ENCODE data around the gene GASK1A.

GASK1A gene

GRCh38 chr3:43015572-43015971 is 36.5 kb downstream of the GASK1A start:
- Mint-ChIP-seq H3K9me3 (no peaks in the 10 kb centered on the region), H3K4me1 (peaks cover 3% of the 10 kb centered on the region), H3K36me3 (no peaks in the 10 kb centered on the region), H3K4me3 (no peak overlapping the region), H3K27ac (no peak overlapping the region)
- no peak for DNase-seq (ENCODE audit: low spot score in 2 of 2)
- peak; percentile 61 for ATAC-seq

DNA sequence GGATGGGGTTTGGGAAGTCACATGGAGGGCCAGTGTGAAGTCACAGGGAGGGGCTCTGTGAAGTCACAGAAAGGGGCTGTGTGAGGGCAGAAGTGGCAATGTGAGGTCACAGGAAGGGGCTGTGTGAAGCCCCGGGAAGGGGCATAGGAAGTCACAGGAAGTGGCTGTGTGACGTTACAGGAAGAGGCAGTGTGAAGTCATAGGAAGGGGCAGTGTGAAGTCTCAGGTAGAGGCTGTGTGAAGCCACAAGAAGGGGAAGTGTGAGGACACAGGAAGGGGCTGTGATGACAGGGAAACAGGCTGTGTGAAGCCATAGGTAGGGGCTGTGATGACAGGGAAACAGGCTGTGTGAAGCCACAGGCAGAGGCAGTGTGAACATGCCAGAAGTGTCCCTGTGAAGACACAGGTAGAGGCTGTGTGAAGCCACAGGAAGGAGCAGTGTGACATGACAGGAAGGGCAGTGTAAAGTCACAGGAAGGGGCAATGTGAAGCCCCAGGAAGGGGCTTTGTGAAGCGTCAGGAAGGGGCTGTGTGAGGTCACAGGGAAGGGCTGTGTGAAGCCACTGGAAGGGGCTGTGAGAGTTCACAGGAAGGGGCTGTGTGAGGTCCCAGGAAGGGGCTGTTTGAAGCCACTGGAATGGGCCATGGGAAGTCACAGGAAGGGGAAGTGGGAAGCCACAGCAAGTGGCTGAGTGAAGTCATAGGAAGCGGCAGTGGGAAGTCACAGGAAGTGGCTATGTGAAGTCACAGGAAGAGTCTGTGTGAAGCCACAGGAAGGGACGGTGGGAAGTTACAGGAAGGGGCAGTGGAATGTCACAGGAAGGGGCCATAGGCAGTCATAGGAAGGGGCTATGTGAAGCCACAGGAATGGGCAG is 37.1 kb downstream of the GASK1A start:
- H3K36me3 Mint-ChIP-seq = no peaks in the 10 kb centered on the region
- peaks cover 10% of the 10 kb centered on the region for H3K4me1 Mint-ChIP-seq
- no peak for DNase-seq (ENCODE audit: low spot score in 2 of 2)
- no peak for ATAC-seq
- no peak overlapping the region for H3K4me3 Mint-ChIP-seq
- H3K27ac Mint-ChIP-seq = no peak overlapping the region
- H3K9me3 Mint-ChIP-seq = no peaks in the 10 kb centered on the region

GRCh38 chr3:43017004-43017403 is 37.9 kb downstream of the GASK1A start:
- DNase-seq (ENCODE audit: low spot score in 2 of 2) = no peak
- Mint-ChIP-seq H3K4me1 (peaks cover 16% of the 10 kb centered on the region), H3K4me3 (no peak overlapping the region), H3K9me3 (no peaks in the 10 kb centered on the region), H3K27ac (no peak overlapping the region), H3K36me3 (no peaks in the 10 kb centered on the region)
- no peak for ATAC-seq

DNA sequence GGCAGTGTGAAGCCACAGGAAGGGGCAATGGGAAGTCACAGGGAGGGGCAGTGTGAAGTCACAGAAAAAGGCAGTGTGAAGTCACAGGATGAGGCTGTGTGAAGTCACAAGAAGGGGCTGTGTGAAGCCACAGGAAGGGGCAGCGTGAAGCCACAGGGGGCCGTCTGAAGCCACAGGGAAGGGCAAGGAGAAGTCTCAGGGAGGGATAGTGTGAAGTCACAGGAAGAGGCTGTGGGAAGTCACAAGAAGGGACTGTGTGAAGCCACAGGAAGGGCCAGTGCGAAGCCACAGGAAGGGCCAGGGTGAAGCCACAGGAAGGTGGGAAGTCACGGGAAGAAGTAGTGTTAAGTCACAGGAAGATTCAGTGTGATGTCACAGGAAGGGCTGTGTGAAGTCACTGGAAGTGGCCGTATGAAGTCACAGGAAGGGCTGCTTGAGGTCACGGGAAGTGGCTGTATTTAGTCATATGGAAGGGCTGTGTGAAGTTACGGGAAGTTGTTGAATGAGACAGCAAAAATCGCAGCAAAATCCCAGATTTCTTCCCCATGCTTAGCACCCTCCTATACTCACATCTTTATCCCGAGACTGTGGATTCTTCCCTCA is 38.6 kb downstream of the GASK1A start:
- ATAC-seq = no peak

GRCh38 chr3:43018246-43018645 is 39.1 kb downstream of the GASK1A start:
- no peak overlapping the region for H3K4me3 Mint-ChIP-seq
- DNase-seq (ENCODE audit: low spot score in 2 of 2) = no peak
- peaks cover 23% of the 10 kb centered on the region for H3K4me1 Mint-ChIP-seq
- no peaks in the 10 kb centered on the region for H3K9me3 Mint-ChIP-seq
- no peak for ATAC-seq
- no peak overlapping the region for H3K27ac Mint-ChIP-seq
- no peaks in the 10 kb centered on the region for H3K36me3 Mint-ChIP-seq

More for the DNA sequence above, 38.6 kb downstream of the GASK1A start:
- no peak for DNase-seq (ENCODE audit: low spot score in 2 of 2)
- H3K4me3 Mint-ChIP-seq = no peak overlapping the region
- no peaks in the 10 kb centered on the region for H3K9me3 Mint-ChIP-seq
- no peak overlapping the region for H3K27ac Mint-ChIP-seq
- H3K4me1 Mint-ChIP-seq = peaks cover 17% of the 10 kb centered on the region
- no peaks in the 10 kb centered on the region for H3K36me3 Mint-ChIP-seq

DNA sequence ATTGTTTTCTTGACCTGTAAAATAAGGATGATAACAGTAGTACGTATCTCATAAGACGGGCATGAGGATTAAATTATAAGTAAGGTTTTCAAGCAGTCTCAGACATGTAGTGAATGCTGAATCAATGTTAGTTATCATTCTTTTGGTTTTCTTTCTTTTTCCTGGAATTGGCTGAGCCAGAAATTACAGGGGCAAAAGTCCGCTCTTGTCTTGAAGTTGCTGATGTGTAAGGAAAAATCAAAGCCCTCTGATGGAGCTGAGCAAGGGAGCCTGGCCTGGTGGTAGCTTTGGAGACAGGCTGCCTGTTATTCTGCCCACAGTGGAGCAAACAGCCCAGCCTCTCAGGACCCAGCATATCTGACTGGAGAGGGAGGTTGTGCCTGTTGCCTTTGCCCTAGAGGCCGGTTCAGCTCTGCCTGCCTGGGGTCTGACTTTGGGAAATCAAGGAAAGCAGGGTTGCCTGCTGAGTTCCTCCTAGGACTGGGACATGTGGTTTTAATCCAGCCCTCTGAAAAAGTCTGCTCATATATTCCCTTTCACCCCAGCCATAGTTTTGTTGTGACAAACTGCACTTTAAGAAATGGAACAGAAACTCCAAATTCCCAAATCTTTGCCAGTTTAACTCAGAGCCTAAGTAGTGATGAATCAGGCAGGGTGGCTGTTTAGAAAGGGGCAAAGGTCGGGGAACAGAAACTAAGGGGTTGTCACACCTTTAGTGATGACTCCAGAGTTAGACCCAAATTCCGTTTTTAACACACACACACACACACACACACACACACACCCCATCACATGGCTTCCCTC is 40.1 kb downstream of the GASK1A start:
- Mint-ChIP-seq H3K36me3 (no peaks in the 10 kb centered on the region), H3K27ac (no peak overlapping the region), H3K4me3 (no peak overlapping the region), H3K4me1 (peaks cover 32% of the 10 kb centered on the region), H3K9me3 (no peaks in the 10 kb centered on the region)
- no peak for DNase-seq (ENCODE audit: low spot score in 2 of 2)
- no peak for ATAC-seq

GRCh38 chr3:43019826-43020225 is 40.7 kb downstream of the GASK1A start:
- Mint-ChIP-seq H3K4me1 (peaks cover 39% of the 10 kb centered on the region), H3K36me3 (no peaks in the 10 kb centered on the region), H3K27ac (no peak overlapping the region), H3K9me3 (no peaks in the 10 kb centered on the region), H3K4me3 (no peak overlapping the region)
- no peak for ATAC-seq
- DNase-seq (ENCODE audit: low spot score in 2 of 2) = no peak

DNA sequence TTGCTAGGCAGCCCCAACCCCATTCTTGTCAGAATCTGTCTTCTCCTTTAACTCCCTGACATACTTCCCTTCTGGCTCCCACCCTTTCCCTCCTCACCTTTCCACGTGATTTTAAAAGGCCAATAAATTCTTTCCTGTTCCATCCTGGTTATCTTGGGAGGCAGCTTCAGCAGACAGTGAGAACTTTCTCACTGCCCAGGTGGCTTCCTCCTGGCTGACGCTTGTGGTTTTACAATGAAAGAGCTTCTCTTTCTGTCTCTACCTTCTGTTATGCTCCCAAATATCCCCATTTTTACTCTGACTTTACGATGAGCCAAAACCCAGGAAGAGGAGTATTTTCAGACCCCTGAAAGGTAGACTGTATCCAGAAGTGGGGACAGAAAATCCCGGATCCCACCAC is 42.1 kb downstream of the GASK1A start:
- ATAC-seq = no peak
- Mint-ChIP-seq H3K4me1 (peaks cover 44% of the 10 kb centered on the region), H3K36me3 (no peaks in the 10 kb centered on the region), H3K4me3 (no peak overlapping the region), H3K27ac (no peak overlapping the region), H3K9me3 (no peaks in the 10 kb centered on the region)
- DNase-seq (ENCODE audit: low spot score in 2 of 2) = no peak

DNA sequence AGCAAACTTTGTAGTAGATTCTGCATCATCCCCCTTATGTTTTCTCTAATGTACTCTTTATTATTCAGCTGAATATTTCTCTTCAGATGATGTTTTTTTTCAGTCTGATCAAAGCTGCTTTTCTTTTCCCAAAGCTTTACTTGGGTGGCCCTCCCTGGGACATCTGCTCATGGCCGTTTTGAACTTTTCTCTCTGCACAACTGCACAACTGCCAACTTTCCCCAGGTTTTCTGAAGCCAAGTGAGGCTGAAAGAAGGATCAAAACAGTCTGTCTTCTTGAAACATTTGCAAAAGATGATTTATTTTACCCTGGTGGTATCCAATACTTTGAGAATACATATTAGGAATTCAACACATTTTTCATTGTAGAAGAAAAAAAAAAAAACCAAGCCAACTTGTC is 43.0 kb downstream of the GASK1A start:
- ATAC-seq = no peak
- H3K4me3 Mint-ChIP-seq = no peak overlapping the region
- H3K27ac Mint-ChIP-seq = no peak overlapping the region
- H3K36me3 Mint-ChIP-seq = no peaks in the 10 kb centered on the region
- no peak for DNase-seq (ENCODE audit: low spot score in 2 of 2)
- H3K4me1 Mint-ChIP-seq = peaks cover 44% of the 10 kb centered on the region
- H3K9me3 Mint-ChIP-seq = no peaks in the 10 kb centered on the region

- Mint-ChIP-seq H3K4me3 (no peak overlapping the region), H3K27ac (peak overlapping the region; percentile 83), H3K9me3 (no peaks in the 10 kb centered on the region), H3K4me1 (peaks cover 44% of the 10 kb centered on the region), H3K36me3 (no peaks in the 10 kb centered on the region)
- DNase-seq (ENCODE audit: low spot score in 2 of 2) = no peak
- no peak for ATAC-seq
Measured at GRCh38 chr3:43023066-43023465, 44.0 kb downstream of the GASK1A start.

DNA sequence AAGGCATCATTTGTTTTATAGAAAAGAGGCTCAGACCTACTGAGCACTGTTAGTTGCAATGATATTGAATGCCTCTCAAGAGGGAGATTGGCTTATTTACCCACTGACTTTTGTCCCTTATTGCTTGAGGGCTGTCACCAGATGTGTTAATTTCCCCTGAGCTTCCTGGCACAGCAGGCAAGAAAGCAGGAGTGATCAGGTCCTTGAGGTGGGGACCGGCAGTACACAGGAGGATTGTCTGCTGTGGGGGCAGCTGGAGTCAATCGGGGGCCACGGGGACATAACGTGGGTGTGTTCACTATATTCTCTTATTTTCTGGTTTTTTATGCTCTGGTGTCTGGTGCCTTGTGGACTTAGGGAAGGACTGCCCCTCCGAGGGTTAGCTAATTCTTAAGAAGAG is 44.6 kb downstream of the GASK1A start:
- Mint-ChIP-seq H3K36me3 (no peaks in the 10 kb centered on the region), H3K27ac (peak overlapping the region; percentile 83), H3K4me3 (peak overlapping the region; percentile 41), H3K9me3 (no peaks in the 10 kb centered on the region), H3K4me1 (peaks cover 44% of the 10 kb centered on the region)
- DNase-seq (ENCODE audit: low spot score in 2 of 2) (no peak), ATAC-seq (peak; percentile 40)

DNA sequence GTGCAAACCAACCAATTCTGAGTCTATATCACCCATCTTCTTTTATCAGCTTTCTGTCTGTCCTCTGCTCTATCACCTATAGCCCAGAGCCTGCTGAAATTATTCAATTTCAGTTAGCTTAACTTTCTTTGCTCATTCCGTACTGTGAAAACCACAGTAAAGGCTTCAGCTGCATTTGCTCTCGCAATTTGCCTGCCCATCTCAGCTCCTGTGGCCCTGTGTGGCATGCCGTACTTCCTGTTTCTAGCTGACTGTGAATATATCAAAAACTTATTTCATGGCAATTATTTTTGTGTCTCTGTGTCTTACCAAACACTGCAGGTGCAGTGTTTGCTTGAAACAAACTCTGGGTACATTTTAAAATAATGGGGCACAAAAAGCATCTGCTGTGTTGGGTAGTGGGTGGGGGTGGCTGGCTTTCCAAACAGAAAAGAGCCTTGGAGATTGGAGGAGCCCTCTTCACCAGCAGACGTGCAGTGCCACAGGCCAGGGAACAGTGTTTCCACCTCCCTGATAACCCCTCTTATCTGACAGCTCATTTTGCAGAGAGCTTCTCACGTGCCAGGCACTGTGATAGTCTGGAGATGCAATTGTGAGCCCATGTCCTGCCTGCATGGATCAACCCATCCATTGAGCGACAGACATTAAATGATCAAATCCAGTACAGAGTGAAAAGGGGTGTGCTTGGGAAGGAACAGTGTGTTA is 45.2 kb downstream of the GASK1A start:
- peak; percentile 89 for ATAC-seq
- H3K4me3 Mint-ChIP-seq = peak overlapping the region; percentile 41
- H3K36me3 Mint-ChIP-seq = no peaks in the 10 kb centered on the region
- DNase-seq (ENCODE audit: low spot score in 2 of 2) = no peak
- H3K4me1 Mint-ChIP-seq = peaks cover 44% of the 10 kb centered on the region
- H3K27ac Mint-ChIP-seq = peak overlapping the region; percentile 83
- H3K9me3 Mint-ChIP-seq = no peaks in the 10 kb centered on the region

DNA sequence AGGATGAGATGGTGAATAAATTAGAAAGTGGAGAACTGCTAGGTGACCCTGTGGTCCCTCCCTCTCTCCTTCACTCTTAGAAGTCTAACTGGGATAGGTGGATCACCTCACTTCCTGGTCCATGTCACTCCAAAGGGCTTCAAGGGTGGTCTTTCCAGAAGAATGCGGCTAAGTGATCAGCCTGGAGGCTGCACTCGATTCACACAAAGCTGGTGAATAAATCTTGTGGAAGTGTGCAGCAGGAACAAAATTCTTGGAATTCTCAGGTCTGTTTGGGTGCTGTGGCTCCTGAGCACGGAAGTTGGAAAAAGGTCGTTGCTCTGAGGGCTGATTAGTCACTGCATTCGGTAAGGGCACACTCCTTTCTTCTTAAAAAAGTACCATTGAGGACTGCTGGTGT is 46.3 kb downstream of the GASK1A start:
- Mint-ChIP-seq H3K27ac (peak overlapping the region; percentile 83), H3K36me3 (no peaks in the 10 kb centered on the region), H3K4me3 (no peak overlapping the region), H3K4me1 (peaks cover 42% of the 10 kb centered on the region), H3K9me3 (no peaks in the 10 kb centered on the region)
- DNase-seq (ENCODE audit: low spot score in 2 of 2) = no peak
- ATAC-seq = no peak

GRCh38 chr3:43028001-43028400 is 48.9 kb downstream of the GASK1A start:
- Mint-ChIP-seq H3K9me3 (no peaks in the 10 kb centered on the region), H3K27ac (no peak overlapping the region), H3K4me1 (peaks cover 23% of the 10 kb centered on the region), H3K36me3 (no peaks in the 10 kb centered on the region), H3K4me3 (no peak overlapping the region)
- DNase-seq (ENCODE audit: low spot score in 2 of 2) = no peak
- ATAC-seq = no peak

All from stimulated activated effector memory CD8-positive, alpha-beta T cell treated with anti-CD3 and anti-CD28 coated beads, Interleukin-12 subunit alpha, Interleukin-12 subunit beta, amount 100 ng/mL, for 72 hours (primary cell).